ENCODE results near the gene RAB22A.
"Not testable (repeated sequence)": the region's sequence is repeated elsewhere in the genome, so short reads cannot be mapped to it uniquely, and the experiment has no call there.

RAB22A gene

DNA sequence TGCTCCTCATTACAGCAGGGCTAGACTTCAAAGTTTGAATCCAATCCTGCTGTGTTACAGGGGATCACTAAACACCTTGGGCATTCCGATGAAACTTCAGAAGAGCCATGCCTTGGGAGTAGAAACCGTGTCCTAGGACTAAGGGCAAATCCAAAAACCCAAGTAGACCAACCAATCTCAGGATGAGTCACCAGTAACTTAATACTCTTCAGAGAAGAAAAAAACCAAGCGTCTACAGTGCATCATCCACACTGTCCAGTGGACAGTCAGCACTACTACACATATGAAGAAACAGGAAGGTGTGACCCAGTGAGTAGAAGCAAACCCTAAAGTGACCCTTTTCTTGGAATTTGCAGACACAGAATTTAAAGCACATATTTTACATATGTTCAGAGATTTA lies 40.1 kb downstream of the RAB22A start:
- no peak for DNase-seq

DNA sequence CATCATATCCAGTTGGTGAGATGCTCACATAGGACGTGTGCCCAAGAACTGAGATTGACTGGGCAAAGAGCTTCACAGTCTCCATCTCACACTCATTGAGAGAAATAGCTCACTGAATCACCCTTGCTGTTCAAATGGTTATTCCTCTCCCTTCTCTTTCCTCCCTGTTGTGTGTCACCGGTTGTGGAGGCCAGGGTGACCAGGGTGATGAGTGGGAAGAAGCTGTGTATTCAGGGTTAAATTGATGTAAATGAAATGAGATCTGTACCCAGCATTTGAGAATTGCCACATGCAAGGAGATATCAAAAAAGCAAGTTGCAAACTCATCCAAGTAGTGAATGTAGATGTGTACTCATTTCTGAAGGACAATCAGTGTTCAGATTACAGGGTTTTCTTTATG lies 43.0 kb downstream of the RAB22A start:
- DNase-seq: no peak

DNA sequence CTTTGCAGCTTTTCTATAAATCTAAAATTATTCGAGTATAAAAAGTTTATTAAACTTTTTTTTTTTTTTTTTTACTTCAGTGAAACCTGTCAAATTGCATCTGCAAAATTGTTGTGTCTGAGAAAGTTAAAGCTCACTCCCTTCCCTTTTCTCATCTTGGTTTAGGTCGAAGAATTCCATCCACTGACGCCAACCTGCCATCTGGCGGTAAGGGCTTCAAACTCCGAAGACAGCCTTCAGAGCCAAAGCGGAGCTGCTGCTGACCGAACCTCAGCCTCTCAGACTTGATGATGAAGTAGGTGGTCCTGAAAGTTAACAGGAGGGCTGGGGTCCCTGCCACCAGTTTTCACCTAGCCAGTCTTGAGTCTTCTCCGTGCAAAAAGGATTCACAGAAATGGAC lies 49.9 kb downstream of the RAB22A start:
- DNase-seq: no peak

DNA sequence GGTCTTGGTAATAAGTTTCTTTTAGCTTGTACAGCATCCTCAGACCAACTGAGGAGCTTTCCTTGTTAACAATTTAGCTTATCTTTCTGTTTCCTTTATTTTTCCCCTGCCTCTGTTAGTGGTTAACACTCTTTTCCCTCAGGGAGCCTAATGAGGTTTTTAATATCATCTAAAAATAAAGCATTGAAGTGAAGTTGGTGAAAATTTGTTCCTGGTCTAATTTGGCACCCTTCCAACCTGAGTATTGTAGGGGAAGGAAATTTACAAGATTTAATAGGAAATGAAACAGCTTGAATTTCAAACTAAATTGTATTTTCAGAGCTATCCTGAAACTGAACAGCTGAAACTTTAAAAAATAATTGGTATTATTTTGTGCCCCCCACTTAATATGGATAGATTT lies 51.4 kb downstream of the RAB22A start:
- DNase-seq: no peak

DNA sequence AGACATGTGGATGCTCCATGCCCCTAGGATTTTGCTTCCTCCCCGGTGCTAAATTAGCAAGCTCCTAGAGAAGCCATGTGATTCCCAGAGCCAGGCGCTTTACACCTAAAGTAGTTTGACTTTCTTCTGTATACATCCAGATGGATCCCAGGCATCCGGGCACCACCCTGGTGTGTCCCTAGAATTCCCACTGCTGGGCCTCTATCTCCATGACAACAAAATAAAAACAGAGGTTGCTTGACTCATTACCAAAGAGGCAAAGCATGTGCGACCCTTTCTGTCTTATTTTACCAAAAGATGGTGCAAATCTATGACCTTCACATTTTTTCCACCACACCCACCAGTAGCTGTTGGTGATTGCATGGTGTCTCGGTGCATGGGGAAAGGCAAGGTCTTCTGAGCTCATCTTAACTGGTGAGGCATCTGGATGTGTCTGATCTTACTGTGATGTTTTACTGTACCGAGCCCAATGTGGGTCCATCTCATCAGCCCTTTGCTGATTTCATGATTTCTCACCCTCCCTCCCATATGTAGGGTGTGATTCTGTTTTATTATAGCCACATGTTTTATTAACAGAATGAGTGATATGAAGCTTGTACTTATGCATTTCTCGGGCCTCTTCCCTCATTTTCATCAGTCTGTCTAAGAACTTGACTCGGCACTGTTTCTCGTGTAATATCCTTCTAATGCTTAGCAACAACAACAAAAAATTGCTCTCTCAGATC lies 52.1 kb downstream of the RAB22A start:
- DNase-seq: no peak

DNA sequence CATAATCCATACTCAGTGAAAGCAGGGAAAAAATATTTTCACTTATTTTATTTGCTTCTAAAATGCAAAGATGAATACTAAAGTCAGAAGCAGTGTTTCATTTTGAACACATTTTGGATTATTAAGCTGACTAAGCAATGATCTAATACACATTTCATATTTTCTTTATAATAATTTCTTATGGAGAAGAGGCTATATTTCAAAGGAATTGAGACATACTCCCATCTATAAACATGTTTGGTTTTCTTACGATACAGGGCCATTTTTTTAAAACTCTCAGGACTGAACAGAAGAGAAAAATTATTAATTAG lies 52.6 kb downstream of the RAB22A start:
- no peak for DNase-seq

DNA sequence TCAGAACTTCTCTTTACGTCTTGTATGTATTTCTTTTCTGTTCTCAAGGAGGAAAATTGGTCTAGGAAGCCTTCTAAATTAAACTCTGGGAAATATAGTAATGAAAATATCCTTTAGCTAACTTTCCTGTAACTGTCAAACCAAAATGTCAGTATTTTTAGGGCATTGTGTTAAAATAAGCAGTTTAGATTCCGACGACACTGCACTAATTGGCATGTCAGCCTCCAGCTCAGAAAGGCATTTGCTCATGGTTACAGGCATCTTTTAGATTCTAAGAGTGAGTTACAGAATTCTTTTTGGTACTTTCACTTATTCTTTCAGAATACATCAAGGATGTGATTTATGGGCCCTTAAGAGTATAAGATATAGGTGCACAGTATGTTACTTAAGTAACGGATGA lies 53.5 kb downstream of the RAB22A start:
- DNase-seq: no peak

DNA sequence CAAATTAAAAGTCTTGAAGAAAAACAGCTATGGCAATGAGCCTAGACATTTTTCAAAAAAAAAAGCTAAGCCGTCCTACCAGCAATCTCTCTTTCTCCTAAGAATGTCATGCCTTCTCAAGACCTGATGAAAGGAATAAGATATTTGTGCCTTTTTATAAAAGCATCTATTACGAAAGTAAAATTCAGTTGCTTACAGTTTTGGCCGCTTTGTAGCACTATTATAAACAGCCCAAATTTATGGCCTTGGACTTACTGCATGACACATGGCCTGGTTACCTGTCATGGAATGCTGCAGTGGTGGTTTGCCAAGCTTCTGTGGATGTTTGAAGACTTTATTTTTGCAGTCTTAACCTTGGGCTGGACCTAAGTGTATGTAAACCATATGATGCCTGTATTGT lies 57.4 kb downstream of the RAB22A start:
- no peak for DNase-seq

DNA sequence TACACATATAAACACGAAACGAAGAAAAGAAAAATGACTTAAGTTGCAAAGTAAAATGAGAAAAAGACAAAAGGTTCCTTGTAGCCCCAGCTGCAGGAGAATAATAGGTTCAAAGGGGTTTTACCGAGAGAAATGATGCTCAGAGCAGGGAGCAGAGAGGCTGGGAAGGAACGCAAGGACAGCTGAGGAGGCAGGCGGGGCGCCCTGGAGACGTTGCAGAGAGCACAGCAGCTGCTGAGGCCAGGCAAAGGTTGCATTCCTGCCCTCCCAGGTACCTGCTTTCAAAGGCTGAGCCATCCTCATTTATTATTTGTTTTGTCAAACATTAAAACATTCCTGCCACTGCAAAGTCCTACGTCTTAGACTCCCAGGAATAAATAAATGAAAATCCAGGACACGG lies 63.3 kb downstream of the RAB22A start:
- no peak for DNase-seq

DNA sequence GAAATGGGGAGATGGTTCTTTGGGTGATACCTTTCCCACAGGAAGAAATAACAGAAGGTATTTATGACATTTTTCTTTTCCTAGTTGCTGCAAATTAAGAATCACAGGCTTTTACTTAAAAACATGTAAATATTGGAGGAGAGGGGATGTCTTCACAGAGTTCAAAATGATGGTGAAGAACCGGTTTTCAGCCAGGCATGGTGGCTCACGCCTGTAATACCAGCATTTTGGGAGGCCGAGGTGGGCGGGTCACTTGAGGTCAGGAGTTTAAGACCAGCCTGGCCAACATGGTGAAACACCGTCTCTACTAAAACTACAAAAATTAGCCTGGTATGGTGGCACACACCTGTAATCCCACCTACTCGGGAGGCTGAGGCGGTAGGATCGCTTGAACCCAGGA lies 63.8 kb downstream of the RAB22A start:
- DNase-seq: not testable (repeated sequence)

DNA sequence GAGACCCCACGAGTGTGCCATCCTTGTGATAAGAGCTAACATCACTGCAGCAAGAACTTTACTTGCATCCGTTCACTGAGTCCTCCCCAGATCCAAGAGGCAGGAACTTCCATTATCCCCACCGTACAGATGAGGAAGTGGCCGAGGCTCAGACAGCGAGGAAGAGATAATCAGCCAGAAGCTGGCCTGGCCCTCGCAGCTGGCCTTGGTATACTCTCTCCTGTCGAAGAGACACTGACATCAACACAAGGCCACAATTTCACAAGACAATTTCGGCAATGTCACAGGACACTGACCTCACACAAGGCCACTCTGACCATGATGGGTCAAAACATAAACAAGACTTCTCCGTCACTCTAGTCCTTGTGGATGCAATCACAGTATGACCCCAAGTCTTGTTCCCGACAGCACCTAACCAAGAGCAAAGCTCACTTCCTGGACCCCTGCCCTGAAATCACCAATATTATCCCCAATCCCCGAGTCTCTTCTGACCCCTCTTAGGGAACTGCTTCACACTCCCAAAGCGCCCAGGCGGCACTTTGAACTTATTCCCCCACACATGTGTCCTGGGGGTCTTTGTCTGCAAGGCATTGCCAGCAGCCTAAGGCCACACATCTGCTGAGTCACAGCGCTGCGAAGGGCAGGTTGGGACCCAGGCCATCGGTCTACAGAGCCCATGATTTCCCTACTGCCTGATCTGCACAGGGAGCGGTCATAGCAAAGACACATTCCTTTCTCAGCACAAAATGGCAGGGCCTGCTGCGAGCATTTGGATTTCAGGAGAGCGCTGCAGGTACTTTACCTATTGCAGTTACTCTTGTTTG lies 64.7 kb downstream of the RAB22A start:
- peak; percentile 86 for DNase-seq

DNA sequence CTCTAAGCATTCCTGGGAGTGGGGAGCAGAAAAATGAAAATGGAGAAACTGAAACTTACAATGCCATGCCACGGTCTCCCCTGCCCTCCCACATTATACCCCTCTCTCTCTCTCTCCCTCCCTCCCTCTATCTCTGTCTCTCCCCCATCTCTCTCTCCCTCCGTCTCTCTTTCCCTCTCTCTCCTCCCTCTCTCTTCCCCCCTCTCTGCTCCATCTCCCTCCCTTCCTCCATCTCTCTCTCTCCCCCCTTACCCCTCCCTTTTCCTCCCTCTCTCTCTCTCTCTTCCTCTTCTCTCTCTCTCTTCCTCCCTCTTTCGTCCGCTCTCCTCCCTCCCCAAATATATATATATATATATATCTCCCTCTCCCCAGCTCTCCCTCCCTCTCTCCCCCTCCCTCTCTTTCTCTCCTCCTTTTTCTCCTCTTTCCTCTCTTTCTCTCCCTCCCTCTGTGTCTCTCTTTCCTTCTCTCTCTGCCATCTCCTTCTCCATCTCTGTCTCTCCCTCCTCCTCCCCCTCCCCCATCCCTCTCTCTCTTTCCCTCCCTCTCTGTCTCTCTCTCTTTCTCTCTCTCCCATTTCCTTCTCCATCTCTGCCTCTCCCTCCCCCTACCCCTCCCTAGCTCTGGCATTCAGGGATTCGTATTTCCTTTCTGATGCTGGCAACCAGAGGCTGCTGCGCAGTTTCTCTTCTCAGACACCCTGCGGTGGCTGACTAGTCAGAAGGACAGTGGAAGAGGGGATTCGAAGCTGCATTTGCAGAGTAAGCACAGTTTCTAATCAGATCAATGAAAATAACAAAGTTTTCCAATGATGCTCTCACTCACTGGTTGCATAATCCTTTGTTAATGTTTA lies 65.6 kb downstream of the RAB22A start:
- no peak for DNase-seq

DNA sequence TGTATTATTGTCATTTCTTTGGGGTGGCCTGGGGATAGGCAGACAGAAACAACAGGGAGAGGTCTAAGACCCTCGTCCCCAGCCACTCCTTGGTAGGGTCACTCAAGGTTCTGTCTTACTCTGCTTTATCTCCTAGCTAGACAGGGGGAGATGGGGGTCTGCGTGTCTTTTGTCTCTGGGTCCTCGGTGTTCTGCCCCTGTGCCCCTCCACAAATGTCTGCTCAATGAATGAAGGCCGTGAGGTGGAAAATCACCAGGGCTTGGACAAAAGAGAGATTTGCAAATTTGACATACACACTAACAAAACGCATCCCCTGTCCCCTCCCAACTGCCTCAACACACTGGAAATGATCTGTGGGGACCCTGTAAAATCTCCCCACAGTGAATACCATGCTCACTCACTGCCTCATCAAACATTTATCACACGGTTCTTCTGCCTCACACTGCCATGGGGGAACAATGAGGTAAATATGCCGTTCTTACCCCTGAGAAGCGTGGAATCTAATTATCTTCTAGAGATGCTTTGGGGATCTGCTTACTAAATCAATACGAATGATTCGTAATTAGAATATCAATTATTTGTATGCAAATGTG lies 66.3 kb downstream of the RAB22A start:
- DNase-seq: no peak

DNA sequence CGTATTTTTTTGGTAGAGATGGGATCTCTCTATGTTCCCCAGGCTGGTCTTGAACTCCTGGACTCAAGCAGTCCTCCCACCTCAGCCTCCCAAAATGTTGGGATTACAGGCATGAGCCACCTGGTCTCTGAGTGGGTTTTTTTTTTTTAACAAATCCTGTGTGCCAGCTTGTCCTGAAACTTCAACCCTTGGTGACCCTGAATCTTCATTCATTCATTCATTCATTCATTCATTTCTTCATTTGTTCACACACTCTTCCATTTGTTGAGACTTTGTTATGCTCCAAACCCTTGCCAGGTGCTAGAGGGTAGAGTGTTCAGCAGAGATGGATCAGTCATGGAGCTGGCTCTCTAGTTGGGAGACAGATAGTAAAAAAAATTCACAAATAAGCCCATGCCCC lies 67.5 kb downstream of the RAB22A start:
- DNase-seq: no peak

DNA sequence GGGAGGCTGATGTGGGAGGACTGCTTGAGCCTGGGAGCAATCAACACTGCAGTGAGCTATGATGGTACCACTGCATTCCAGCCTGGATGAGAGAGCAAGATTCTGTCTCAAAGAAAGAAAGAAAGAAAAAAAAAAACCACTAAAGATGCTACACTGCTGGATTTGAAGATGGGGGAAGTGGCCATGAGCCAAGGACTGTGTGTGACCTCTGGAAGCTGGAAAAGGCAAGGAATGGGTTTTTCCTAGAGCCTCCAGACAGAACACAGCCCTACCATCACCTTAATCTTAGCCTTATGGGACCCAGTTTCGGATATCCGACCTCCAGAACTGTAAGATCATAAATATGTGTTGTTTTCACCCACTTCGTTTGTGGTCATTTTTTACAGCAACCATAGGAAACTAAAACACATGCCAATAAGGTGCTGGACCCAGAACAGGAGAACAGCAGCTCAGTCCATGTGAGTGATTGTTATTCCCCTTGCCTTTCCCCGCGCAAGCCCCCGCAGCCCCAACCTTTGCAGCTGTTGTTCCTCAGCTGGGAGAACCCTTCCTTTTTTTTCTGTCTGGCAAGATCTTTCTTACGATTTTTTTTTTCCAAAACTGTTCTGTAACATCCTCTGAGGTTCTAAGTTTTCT lies 68.4 kb downstream of the RAB22A start:
- DNase-seq: no peak

DNA sequence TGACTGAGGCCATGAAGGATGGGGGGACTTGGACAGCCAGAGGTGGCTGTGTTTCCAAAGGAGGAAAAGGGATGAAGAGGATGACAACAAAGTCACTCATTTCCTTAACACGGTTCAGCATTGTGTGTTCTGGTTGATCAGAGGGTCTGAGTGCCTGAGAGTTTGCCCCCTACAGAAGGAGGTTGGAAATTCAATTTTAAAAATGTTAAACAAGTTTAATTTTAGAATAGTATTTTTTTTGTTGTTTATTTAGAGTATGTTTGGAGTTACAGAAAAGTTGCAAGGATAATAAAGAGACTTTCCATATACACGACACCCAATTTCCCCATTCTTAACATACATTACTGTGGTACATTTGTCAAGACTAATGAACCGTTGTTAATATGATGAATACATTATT lies 69.2 kb downstream of the RAB22A start:
- peak; percentile 25 for DNase-seq

DNA sequence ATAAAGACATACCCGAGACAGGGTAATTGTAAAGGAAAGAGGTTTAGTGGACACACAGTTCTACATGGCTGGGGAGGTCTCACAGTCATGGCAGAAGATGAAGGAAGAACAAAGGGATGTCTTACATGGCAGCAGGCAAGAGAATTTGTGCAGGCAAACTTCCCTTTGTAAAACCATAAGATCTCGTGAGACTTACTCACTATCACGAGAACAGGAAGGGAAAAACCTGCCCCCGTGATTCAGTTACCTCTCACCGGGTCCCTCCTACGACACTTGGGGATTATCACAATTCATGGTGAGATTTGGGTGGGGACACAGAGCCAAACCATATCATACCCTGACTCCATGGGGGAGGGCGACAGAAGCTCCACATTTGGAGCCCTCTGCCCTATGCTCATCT lies 72.1 kb downstream of the RAB22A start:
- DNase-seq: no peak

DNA sequence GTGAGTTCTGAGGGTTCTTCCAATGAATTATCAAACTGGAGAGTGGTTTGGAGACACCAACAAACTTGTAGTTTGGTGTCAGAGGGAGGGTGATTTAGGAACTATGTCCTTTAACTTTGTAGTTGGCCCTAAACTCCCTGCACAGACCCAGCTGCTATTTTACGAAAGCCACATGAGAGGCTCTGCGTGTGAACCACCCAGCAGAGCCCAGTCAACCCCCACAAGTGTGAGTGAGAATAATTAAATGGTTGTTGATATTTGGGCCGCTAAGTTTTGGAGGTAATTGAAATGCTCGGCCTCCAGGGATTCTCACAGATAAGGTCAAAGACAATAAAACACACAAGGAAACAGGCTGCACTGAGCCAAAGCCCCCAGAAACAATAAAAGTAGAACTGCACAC lies 72.6 kb downstream of the RAB22A start:
- DNase-seq: no peak

DNA sequence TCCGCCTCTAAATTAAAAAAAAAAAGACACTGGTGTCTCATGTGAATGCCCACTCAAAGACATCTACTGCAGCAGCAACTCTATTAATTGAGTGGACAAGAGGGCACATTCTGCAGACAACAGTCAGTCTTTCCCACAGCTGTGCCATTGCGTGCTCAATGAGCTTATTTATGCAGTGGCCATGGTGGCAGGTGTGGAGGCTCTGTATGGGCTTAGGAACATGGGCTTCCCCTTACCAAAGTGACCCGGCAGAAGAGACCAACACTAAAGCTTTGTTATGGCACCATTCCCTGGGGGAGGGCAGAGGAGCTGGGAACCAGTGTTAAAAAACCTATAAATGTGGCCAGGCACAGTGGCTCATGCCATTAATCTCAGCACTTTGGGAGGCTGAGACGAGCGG lies 75.3 kb downstream of the RAB22A start:
- no peak for DNase-seq

DNA sequence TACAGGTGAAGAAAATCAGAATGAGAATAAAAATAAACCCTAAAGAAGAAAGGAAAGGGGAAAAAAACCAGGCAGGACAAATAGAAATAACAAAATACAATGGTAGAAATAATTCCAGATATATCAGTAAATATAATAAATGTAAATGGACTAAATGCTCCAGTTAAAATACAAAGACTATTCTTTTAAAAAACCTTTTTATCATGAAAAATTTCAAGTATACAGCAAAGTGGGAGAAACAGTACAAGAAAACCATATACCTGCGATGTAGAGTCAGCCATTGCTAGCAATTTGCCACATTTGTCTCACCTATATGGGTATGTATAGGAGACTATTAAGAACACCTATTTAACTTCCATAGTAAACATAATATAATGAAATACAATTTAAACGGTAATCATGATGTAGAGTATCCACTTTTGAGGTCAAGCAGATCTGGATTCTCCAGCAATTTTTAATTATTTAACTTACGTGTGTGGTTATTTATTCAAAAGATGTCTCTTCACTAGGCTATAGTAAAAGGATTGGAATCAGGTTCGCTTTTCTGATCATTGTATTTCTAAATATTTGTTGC lies 78.6 kb downstream of the RAB22A start:
- DNase-seq: no peak

DNA sequence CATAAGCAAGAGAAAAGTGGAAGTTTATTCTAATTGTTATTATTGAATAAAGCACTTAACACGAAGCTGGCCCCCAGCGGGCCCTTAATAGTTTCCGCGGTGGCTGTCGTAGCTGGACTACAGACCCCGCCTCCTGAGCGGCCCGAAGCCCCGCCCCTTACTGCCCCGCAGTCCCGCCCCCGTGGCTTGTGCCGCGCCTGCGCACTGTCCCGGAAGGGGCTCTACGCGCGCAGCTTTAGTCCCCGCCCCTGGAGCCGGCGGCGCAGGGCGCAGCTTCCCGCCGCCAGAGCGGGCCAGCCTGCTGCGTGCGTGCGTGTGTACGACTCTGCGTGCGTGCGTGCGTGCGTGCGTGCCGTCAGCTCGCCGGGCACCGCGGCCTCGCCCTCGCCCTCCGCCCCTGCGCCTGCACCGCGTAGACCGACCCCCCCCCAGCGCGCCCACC lies 79.4 kb downstream of the RAB22A start, which contains the start of gene VAPB:
Gene VAPB, plus strand, starts transcription at position 348 of the 442 bp plus-strand sequence. CDS start 231 bp downstream, outside the sequence.
- peak; percentile 97 for DNase-seq

DNA sequence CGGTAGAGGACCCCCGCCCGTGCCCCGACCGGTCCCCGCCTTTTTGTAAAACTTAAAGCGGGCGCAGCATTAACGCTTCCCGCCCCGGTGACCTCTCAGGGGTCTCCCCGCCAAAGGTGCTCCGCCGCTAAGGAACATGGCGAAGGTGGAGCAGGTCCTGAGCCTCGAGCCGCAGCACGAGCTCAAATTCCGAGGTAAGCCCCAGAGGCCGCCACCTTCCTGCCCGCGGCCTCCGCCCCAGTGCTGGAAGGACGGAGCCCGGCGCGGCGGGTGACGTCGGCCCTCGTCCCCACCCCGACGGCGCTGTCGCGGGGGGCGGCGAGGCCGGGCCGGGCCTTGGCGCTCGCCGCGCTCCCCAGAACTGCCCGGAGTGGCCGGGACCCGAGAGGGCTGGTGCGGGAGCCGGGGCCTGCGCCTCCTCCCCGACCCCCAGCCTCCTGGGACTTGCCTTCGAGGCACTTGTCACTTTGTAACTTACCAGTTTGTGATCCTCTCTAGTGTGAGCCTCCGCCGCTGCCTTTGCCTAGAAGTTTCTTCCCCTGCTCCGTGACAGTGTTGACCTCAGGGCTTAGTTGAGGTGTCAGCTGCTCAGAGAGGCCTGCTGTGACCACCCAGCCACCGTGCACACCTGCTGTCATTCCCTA lies 79.9 kb downstream of the RAB22A start:
- peak; percentile 47 for DNase-seq

Data from OCI-M1 (cell line).